ENCODE data around the gene UGT1A8.

DNA sequence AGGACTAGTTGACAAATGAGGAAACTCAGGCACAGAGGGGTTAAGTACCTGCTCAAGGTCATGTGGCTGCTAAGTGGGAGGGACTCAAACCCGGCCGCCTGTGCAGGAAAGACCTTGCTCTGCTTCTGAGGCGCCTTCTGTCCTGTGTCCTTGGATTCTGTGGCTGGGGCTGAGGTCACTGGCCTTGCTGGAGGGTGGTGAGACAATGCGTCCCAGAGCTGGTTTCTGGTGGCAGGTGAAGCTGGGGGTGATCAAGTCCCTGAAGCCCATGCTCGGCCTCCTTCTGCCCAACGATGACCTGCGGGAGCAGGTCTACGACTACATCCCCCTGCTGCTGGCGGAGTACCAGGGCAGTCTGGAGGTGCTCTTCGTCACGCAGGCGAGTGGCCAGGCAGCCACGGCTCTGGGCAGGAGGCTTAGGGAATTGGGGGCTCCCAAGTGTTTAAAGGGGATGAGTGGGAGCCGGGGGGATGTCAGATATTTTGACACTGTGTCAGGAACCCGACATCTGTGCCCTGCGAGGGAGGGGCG lies 176.8 kb downstream of the UGT1A8 start:
- no peak for TF ChIP-seq FOXM1 (IDR thresholded peaks at IDR 0.05; ENCODE audit: borderline replicate concordance)
- no peak for TF ChIP-seq ELF4 (IDR thresholded peaks at IDR 0.05)
- TF ChIP-seq FOXA1 (IDR thresholded peaks at IDR 0.05): no peak
- TF ChIP-seq HDGF (IDR thresholded peaks at IDR 0.05; ENCODE audit: borderline replicate concordance): no peak
- TF ChIP-seq FOXK2 (IDR thresholded peaks at IDR 0.05): no peak
